WTC11 (cell line): Measurements from ENCODE around the gene LCT.

Experiments used
- ETV6 ChIP-seq: sonication (generic); formaldehyde crosslinking; IDR thresholded peaks from 2 replicates; pipeline ENCODE4 v1.8.1; 2022; ENCODE audit warnings: mild to moderate bottlenecking, missing genetic modification reagents
- FOXP1 ChIP-seq: sonication (generic); formaldehyde crosslinking; IDR thresholded peaks from 2 replicates; pipeline ENCODE4 v1.8.0; 2022; ENCODE audit warnings: missing genetic modification reagents, mild to moderate bottlenecking, moderate library complexity, borderline replicate concordance
- JUN ChIP-seq: sonication (generic); formaldehyde crosslinking; IDR thresholded peaks from 2 replicates; pipeline ENCODE4 v1.8.0; 2023; ENCODE audit warnings: mild to moderate bottlenecking, missing genetic modification reagents
- KAT7 ChIP-seq: sonication (generic); formaldehyde crosslinking; IDR thresholded peaks from 2 replicates; pipeline ENCODE4 v1.8.1; 2023; ENCODE audit warnings: missing genetic modification reagents, mild to moderate bottlenecking, borderline replicate concordance
- NR2C2 ChIP-seq: sonication (generic); formaldehyde crosslinking; IDR thresholded peaks from 2 replicates; pipeline ENCODE4 v1.8.0; 2022; ENCODE audit warnings: mild to moderate bottlenecking, missing genetic modification reagents
- NR3C1 ChIP-seq: sonication (generic); formaldehyde crosslinking; conservative IDR thresholded peaks from 2 replicates; pipeline ENCODE4 v1.8.1; 2023; ENCODE audit warnings: low read depth, mild to moderate bottlenecking, missing genetic modification reagents
- SOX15 ChIP-seq: fragments of 250-450 bp; sonication (Bioruptor Pico); IDR thresholded peaks from 2 replicates; pipeline ENCODE4 v1.9.0; 2021; ENCODE audit warnings: mild to moderate bottlenecking
- ZBTB21 ChIP-seq: sonication (generic); formaldehyde crosslinking; IDR thresholded peaks from 2 replicates; pipeline ENCODE4 v1.8.1; 2023; ENCODE audit warnings: mild to moderate bottlenecking, missing genetic modification reagents, borderline replicate concordance
- TF ChIP-seq, protein P1 (sequence below): sonication (generic); formaldehyde crosslinking; conservative IDR thresholded peaks from 2 replicates; pipeline ENCODE4 v1.8.1; 2022; ENCODE audit warnings: mild to moderate bottlenecking, missing genetic modification reagents
- TF ChIP-seq, protein P2 (sequence below): fragments of 200-600 bp; IDR thresholded peaks from 2 replicates; pipeline ENCODE4 v1.8.0; 2022; ENCODE audit warnings: antibody characterized with exemption
- TF ChIP-seq, protein P3 (sequence below): sonication (generic); formaldehyde crosslinking; IDR thresholded peaks from 2 replicates; pipeline ENCODE4 v1.8.1; 2023; ENCODE audit warnings: mild to moderate bottlenecking, missing genetic modification reagents, moderate library complexity
- TF ChIP-seq, protein P4 (sequence below): sonication (generic); formaldehyde crosslinking; IDR thresholded peaks from 2 replicates; pipeline ENCODE4 v1.8.1; 2023; ENCODE audit warnings: mild to moderate bottlenecking, missing genetic modification reagents, moderate library complexity
- TF ChIP-seq, protein P5 (sequence below): sonication (generic); formaldehyde crosslinking; IDR thresholded peaks from 2 replicates; pipeline ENCODE4 v1.8.1; 2023; ENCODE audit warnings: mild to moderate bottlenecking, moderate library complexity, missing genetic modification reagents
- TF ChIP-seq, protein P6 (sequence below): sonication (generic); formaldehyde crosslinking; conservative IDR thresholded peaks from 2 replicates; pipeline ENCODE4 v1.8.1; 2023; ENCODE audit warnings: mild to moderate bottlenecking, low read depth, missing genetic modification reagents, moderate library complexity

DNA sequence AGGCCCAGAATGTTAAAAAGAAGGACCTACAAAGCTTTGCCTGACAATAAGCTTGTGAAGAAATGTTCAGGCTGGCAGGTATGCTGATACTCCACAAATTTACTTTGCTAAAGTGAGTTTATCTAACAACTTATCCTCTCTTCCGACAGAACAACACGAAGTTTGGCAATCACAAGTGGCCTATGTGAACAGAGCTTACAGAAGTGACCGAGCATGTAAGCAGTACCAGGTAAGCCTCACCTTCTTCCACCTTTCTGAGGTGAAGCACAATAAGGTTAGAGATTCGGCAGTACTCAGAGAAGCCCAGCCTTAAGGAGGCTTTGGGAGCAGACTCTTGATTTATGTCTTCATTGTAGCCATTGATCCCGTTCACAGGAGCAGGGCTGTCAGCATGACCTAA, 9.0 kb upstream of the LCT start:
- TF ChIP-seq, protein P1, sequence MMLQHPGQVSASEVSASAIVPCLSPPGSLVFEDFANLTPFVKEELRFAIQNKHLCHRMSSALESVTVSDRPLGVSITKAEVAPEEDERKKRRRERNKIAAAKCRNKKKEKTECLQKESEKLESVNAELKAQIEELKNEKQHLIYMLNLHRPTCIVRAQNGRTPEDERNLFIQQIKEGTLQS (CRISPR knock-in tag): no peak
- TF ChIP-seq, protein P2, sequence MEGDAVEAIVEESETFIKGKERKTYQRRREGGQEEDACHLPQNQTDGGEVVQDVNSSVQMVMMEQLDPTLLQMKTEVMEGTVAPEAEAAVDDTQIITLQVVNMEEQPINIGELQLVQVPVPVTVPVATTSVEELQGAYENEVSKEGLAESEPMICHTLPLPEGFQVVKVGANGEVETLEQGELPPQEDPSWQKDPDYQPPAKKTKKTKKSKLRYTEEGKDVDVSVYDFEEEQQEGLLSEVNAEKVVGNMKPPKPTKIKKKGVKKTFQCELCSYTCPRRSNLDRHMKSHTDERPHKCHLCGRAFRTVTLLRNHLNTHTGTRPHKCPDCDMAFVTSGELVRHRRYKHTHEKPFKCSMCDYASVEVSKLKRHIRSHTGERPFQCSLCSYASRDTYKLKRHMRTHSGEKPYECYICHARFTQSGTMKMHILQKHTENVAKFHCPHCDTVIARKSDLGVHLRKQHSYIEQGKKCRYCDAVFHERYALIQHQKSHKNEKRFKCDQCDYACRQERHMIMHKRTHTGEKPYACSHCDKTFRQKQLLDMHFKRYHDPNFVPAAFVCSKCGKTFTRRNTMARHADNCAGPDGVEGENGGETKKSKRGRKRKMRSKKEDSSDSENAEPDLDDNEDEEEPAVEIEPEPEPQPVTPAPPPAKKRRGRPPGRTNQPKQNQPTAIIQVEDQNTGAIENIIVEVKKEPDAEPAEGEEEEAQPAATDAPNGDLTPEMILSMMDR: no peak
- TF ChIP-seq, protein P3, sequence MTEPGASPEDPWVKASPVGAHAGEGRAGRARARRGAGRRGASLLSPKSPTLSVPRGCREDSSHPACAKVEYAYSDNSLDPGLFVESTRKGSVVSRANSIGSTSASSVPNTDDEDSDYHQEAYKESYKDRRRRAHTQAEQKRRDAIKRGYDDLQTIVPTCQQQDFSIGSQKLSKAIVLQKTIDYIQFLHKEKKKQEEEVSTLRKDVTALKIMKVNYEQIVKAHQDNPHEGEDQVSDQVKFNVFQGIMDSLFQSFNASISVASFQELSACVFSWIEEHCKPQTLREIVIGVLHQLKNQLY (CRISPR knock-in tag): no peak
- TF ChIP-seq SOX15 (CRISPR knock-in tag) (no peak), FOXP1 (CRISPR knock-in tag) (no peak), ETV6 (CRISPR knock-in tag) (no peak), JUN (CRISPR knock-in tag) (no peak), NR2C2 (CRISPR knock-in tag) (no peak), ZBTB21 (CRISPR knock-in tag) (no peak), NR3C1 (CRISPR knock-in tag) (no peak), KAT7 (CRISPR knock-in tag) (no peak)
- TF ChIP-seq, protein P4, sequence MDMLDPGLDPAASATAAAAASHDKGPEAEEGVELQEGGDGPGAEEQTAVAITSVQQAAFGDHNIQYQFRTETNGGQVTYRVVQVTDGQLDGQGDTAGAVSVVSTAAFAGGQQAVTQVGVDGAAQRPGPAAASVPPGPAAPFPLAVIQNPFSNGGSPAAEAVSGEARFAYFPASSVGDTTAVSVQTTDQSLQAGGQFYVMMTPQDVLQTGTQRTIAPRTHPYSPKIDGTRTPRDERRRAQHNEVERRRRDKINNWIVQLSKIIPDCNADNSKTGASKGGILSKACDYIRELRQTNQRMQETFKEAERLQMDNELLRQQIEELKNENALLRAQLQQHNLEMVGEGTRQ (CRISPR knock-in tag): no peak
- TF ChIP-seq, protein P5, sequence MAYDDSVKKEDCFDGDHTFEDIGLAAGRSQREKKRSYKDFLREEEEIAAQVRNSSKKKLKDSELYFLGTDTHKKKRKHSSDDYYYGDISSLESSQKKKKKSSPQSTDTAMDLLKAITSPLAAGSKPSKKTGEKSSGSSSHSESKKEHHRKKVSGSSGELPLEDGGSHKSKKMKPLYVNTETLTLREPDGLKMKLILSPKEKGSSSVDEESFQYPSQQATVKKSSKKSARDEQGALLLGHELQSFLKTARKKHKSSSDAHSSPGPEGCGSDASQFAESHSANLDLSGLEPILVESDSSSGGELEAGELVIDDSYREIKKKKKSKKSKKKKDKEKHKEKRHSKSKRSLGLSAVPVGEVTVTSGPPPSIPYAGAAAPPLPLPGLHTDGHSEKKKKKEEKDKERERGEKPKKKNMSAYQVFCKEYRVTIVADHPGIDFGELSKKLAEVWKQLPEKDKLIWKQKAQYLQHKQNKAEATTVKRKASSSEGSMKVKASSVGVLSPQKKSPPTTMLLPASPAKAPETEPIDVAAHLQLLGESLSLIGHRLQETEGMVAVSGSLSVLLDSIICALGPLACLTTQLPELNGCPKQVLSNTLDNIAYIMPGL (CRISPR knock-in tag): no peak
- TF ChIP-seq, protein P6, sequence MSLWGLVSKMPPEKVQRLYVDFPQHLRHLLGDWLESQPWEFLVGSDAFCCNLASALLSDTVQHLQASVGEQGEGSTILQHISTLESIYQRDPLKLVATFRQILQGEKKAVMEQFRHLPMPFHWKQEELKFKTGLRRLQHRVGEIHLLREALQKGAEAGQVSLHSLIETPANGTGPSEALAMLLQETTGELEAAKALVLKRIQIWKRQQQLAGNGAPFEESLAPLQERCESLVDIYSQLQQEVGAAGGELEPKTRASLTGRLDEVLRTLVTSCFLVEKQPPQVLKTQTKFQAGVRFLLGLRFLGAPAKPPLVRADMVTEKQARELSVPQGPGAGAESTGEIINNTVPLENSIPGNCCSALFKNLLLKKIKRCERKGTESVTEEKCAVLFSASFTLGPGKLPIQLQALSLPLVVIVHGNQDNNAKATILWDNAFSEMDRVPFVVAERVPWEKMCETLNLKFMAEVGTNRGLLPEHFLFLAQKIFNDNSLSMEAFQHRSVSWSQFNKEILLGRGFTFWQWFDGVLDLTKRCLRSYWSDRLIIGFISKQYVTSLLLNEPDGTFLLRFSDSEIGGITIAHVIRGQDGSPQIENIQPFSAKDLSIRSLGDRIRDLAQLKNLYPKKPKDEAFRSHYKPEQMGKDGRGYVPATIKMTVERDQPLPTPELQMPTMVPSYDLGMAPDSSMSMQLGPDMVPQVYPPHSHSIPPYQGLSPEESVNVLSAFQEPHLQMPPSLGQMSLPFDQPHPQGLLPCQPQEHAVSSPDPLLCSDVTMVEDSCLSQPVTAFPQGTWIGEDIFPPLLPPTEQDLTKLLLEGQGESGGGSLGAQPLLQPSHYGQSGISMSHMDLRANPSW (CRISPR knock-in tag): no peak
